HL-60 (cell line): Measurements from ENCODE around the gene STX18.
"Not testable (repeated sequence)": the region's sequence is repeated elsewhere in the genome, so short reads cannot be mapped to it uniquely, and the experiment has no call there.

Source experiments
- DNase-seq, 2 experiments: peaks; one replicate each; pipeline ENCODE4 v3.0.0-alpha.2; 2010 to 2020; ENCODE audit warnings: low read depth in 1 of 2, low spot score in 1 of 2
- H3K27ac ChIP-seq: fragments of 250-450 bp; sonication (Bioruptor Pico); replicated peaks from 2 replicates; pipeline ENCODE4 v1.5.1; 2020; ENCODE audit warnings: mild to moderate bottlenecking, moderate library complexity
- H3K27me3 ChIP-seq: fragments of 250-450 bp; sonication (Bioruptor Pico); 2 replicates; pipeline ENCODE4 v1.5.1; 2021; ENCODE audit warnings: mild to moderate bottlenecking, moderate library complexity; ENCODE audit not compliant: insufficient read depth, poor library complexity, severe bottlenecking
- H3K4me3 ChIP-seq: replicated peaks from 2 replicates; pipeline ENCODE4 v1.5.1; 2011; ENCODE audit warnings: mild to moderate bottlenecking, control low read depth, low read length; ENCODE audit not compliant: insufficient read depth
- CTCF ChIP-seq: IDR thresholded peaks from one replicate; pipeline ENCODE4 v1.5.1; 2011; ENCODE audit warnings: low read length, control low read depth, inconsistent platforms; ENCODE audit not compliant: insufficient read depth
- GABPA ChIP-seq: IDR thresholded peaks from 2 replicates; pipeline ENCODE4 v1.6.1; 2012; ENCODE audit warnings: low read depth
- POLR2AphosphoS5 ChIP-seq: IDR thresholded peaks from 2 replicates; pipeline ENCODE4 v1.6.1; 2012; ENCODE audit warnings: low read depth
- SPI1 ChIP-seq: IDR thresholded peaks from 2 replicates; pipeline ENCODE4 v1.6.1; 2012; ENCODE audit warnings: low read depth, mild to moderate bottlenecking, borderline replicate concordance
- TF ChIP-seq, protein P1 (sequence below): IDR thresholded peaks from 2 replicates; pipeline ENCODE4 v1.6.1; 2012; ENCODE audit warnings: low read depth; ENCODE audit not compliant: insufficient replicate concordance

STX18 gene

GRCh38 chr4:4550161-4550560 lies 8.3 kb upstream of the STX18 start:
- not testable (repeated sequence) for H3K4me3 ChIP-seq, H3K27ac ChIP-seq, DNase-seq

DNA sequence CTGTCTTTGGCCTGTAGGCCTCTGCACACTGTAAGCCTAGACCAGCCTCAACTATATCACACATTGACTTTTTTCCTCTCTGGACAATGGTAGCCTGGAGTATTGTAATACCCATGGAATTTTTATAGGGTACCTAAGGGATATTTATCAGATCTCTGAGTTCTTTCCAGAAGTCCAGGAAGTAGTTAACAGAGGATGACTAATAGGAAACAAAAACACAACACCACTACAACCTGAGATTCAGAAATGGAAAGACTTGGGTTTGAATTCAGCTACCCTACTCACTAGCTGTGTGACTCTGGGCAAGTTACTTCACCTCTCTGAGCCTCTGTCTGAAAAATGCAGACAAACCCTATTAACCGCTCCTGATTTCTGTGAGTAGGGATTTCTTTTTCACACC lies 7.7 kb upstream of the STX18 start:
- TF ChIP-seq POLR2AphosphoS5 (no peak), SPI1 (no peak)
- TF ChIP-seq, protein P1, sequence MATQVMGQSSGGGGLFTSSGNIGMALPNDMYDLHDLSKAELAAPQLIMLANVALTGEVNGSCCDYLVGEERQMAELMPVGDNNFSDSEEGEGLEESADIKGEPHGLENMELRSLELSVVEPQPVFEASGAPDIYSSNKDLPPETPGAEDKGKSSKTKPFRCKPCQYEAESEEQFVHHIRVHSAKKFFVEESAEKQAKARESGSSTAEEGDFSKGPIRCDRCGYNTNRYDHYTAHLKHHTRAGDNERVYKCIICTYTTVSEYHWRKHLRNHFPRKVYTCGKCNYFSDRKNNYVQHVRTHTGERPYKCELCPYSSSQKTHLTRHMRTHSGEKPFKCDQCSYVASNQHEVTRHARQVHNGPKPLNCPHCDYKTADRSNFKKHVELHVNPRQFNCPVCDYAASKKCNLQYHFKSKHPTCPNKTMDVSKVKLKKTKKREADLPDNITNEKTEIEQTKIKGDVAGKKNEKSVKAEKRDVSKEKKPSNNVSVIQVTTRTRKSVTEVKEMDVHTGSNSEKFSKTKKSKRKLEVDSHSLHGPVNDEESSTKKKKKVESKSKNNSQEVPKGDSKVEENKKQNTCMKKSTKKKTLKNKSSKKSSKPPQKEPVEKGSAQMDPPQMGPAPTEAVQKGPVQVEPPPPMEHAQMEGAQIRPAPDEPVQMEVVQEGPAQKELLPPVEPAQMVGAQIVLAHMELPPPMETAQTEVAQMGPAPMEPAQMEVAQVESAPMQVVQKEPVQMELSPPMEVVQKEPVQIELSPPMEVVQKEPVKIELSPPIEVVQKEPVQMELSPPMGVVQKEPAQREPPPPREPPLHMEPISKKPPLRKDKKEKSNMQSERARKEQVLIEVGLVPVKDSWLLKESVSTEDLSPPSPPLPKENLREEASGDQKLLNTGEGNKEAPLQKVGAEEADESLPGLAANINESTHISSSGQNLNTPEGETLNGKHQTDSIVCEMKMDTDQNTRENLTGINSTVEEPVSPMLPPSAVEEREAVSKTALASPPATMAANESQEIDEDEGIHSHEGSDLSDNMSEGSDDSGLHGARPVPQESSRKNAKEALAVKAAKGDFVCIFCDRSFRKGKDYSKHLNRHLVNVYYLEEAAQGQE = no peak
- DNase-seq = no peak
- Histone ChIP-seq H3K4me3 (no peak overlapping the region), H3K27ac (no peak overlapping the region), H3K27me3 (no peaks in the 10 kb centered on the region)

More at GRCh38 chr4:4550161-4550560, 8.3 kb upstream of the STX18 start:
- H3K27me3 ChIP-seq = not testable (repeated sequence)

DNA sequence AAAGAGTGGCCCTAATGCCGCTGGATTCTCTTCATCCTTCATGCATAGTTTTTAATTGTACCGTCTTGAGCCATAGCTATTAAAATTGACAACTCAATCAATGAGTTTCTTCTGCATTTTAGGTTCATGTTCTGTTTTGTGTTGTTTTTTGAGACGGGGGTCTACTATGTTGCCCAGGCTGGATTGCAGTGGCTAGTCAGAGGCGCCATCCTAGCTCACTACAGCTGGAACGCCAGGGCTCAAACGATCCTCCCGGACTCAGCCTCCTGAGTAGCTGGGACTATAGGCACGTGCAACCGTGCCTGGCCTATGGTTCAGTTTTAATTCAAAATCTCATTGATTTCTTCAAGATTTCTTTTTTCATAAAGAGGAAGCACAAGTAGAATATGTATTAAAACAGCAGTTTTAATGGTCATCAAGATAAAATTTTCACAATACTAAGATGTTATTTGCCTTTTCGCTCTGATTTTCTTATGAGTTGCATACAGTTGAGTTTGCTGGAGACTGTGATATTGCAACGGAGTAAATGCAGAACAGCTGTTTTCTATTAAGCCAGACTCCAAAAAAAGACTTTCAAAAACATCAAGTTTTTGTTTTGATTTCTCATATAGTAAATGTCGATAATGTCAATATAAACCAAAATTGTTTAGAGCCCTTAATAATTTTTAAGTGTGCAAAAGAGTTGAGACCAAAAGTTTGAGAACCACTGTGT lies 1.1 kb upstream of the STX18 start:
- TF ChIP-seq POLR2AphosphoS5 (no peak), GABPA (no peak), SPI1 (no peak), CTCF (no peak)
- TF ChIP-seq, protein P1 = no peak

GRCh38 chr4:4541040-4541631 lies 712 bp downstream of the STX18 start:
- no peaks in the 10 kb centered on the region for H3K27me3 ChIP-seq
- peak overlapping the region; percentile 92 for H3K4me3 ChIP-seq
- TF ChIP-seq POLR2AphosphoS5 (no peak), SPI1 (peak; percentile 25; the same call in 1 of the 2 replicates)
- TF ChIP-seq, protein P1 = no peak
- peak; percentile 53 to 94 for DNase-seq
- H3K27ac ChIP-seq = peak overlapping the region; percentile 90

More for the DNA sequence above, 1.1 kb upstream of the STX18 start:
- H3K27me3 ChIP-seq = no peaks in the 10 kb centered on the region
- no peak overlapping the region for H3K27ac ChIP-seq
- H3K4me3 ChIP-seq = peak overlapping the region; percentile 92
- no peak for DNase-seq
